ENCODE measurements around the gene STX11. TPM values are rescaled to one million over a fixed set of nuclear protein-coding genes. Genes with fewer than 3 reads are reported as not detected.

The STX11 gene
- polyA plus RNA-seq, 1 donor (not counting 4 experiments of a cell fraction or from before 2014, with no cell fraction given): 0.28 TPM

GRCh38 chr6:144158133-144158532 lies 7.8 kb downstream of the STX11 start:
- FAIRE-seq (no peak), DNase-seq (ENCODE audit: low read depth, low spot score) (no peak)
- H3K4me2 ChIP-seq (ENCODE audit: control insufficient read depth, extremely low read depth, insufficient read depth, low read depth, low read length): no peak overlapping the region
- H3K9me3 ChIP-seq (ENCODE audit: control insufficient read depth, low read depth, low read length): no peaks in the 10 kb centered on the region
- no peak overlapping the region for H3K4me3 ChIP-seq (ENCODE audit: control insufficient read depth in 2 of 3, extremely low read depth in 1 of 3, insufficient read depth in 2 of 3, low read depth in 1 of 3, low read length in 3 of 3)
- no peaks in the 10 kb centered on the region for H3K79me2 ChIP-seq (ENCODE audit: control insufficient read depth, insufficient read depth, low read length)
- TF ChIP-seq CTCF (optimal IDR thresholded peaks at IDR 0.05 in 1 of 3, IDR thresholded peaks at IDR 0.05 in 1 of 3, conservative IDR thresholded peaks at IDR 0.05 in 1 of 3; ENCODE audit: extremely low read depth in 1 of 3, insufficient read depth in 2 of 3, low read length in 3 of 3) (no peak), EZH2 (IDR thresholded peaks at IDR 0.05; ENCODE audit: low read length) (no peak)
- H4K20me1 ChIP-seq (ENCODE audit: control insufficient read depth, extremely low read depth, insufficient read depth, low read length): no peaks in the 10 kb centered on the region
- no peaks in the 10 kb centered on the region for H3K36me3 ChIP-seq (ENCODE audit: control insufficient read depth in 2 of 2, extremely low read depth in 1 of 2, insufficient read depth in 2 of 2, low read length in 2 of 2)
- peaks cover 3% of the 10 kb centered on the region for H3K4me1 ChIP-seq (ENCODE audit: control insufficient read depth, extremely low read depth, insufficient read depth, low read length)
- no peaks in the 10 kb centered on the region for H3K27me3 ChIP-seq (ENCODE audit: control insufficient read depth, extremely low read depth, insufficient read depth, low read length)
- dilution Hi-C loops (cut with MboI; ENCODE audit: extremely low pct_ligation_motif_present, low sequenced_read_pairs): no loop called here
- H3K27ac ChIP-seq (ENCODE audit: control insufficient read depth, insufficient read depth, low read length): no peak overlapping the region
- no peak overlapping the region for H2AFZ ChIP-seq (ENCODE audit: control insufficient read depth, low read length)
- H3K9me1 ChIP-seq (ENCODE audit: control insufficient read depth, extremely low read depth, insufficient read depth, low read length): no peaks in the 10 kb centered on the region
- H3K9ac ChIP-seq (ENCODE audit: control insufficient read depth, extremely low read depth, insufficient read depth, low read length): no peak overlapping the region

DNA sequence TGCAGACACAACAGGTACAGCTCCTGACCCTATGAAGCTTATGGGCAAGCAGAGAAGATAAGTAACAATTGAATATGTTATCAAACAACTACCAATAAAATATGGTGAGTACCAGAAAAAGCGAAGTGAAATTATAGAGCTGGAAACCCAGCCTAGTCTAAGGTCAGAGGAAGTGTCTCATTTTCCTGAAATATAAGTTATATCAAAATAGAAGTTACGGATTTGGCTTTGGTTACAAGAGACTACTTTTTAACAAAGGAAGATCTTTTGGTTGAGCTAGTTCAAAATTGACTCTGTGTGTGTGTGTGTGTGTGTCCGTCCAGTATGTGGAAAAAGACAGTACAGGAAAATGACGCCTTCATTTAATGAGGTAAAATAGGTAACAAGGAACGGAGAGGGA lies 8.9 kb downstream of the STX11 start:
- H3K4me1 ChIP-seq (ENCODE audit: control insufficient read depth, extremely low read depth, insufficient read depth, low read length): peaks cover 3% of the 10 kb centered on the region
- DNase-seq (ENCODE audit: low read depth, low spot score) (no peak), FAIRE-seq (no peak)
- H3K9me1 ChIP-seq (ENCODE audit: control insufficient read depth, extremely low read depth, insufficient read depth, low read length): no peaks in the 10 kb centered on the region
- dilution Hi-C loops (cut with MboI; ENCODE audit: extremely low pct_ligation_motif_present, low sequenced_read_pairs): no loop called here
- no peak overlapping the region for H3K9ac ChIP-seq (ENCODE audit: control insufficient read depth, extremely low read depth, insufficient read depth, low read length)
- no peak overlapping the region for H3K4me3 ChIP-seq (ENCODE audit: control insufficient read depth in 2 of 3, extremely low read depth in 1 of 3, insufficient read depth in 2 of 3, low read depth in 1 of 3, low read length in 3 of 3)
- no peaks in the 10 kb centered on the region for H3K36me3 ChIP-seq (ENCODE audit: control insufficient read depth in 2 of 2, extremely low read depth in 1 of 2, insufficient read depth in 2 of 2, low read length in 2 of 2)
- H3K27me3 ChIP-seq (ENCODE audit: control insufficient read depth, extremely low read depth, insufficient read depth, low read length): no peaks in the 10 kb centered on the region
- H3K27ac ChIP-seq (ENCODE audit: control insufficient read depth, insufficient read depth, low read length): no peak overlapping the region
- H3K79me2 ChIP-seq (ENCODE audit: control insufficient read depth, insufficient read depth, low read length): no peaks in the 10 kb centered on the region
- no peaks in the 10 kb centered on the region for H3K9me3 ChIP-seq (ENCODE audit: control insufficient read depth, low read depth, low read length)
- H3K4me2 ChIP-seq (ENCODE audit: control insufficient read depth, extremely low read depth, insufficient read depth, low read depth, low read length): no peak overlapping the region
- TF ChIP-seq EZH2 (IDR thresholded peaks at IDR 0.05; ENCODE audit: low read length): no peak
- TF ChIP-seq CTCF (optimal IDR thresholded peaks at IDR 0.05 in 1 of 3, IDR thresholded peaks at IDR 0.05 in 1 of 3, conservative IDR thresholded peaks at IDR 0.05 in 1 of 3; ENCODE audit: extremely low read depth in 1 of 3, insufficient read depth in 2 of 3, low read length in 3 of 3): no peak
- no peaks in the 10 kb centered on the region for H4K20me1 ChIP-seq (ENCODE audit: control insufficient read depth, extremely low read depth, insufficient read depth, low read length)
- no peak overlapping the region for H2AFZ ChIP-seq (ENCODE audit: control insufficient read depth, low read length)

Measured in keratinocyte (primary cell).